Endothelial cell of umbilical vein (primary cell): ENCODE measurements around the gene DIAPH3. TPM values are rescaled to one million over a fixed set of nuclear protein-coding genes. Genes with fewer than 3 reads are reported as not detected.

Experiments
- BruUV-seq: library from RNA; stranded (reverse); fragments of 400-500 nt; replicated peaks from 2 replicates; lab custom pipeline; 2021; lab: Mats Ljungman, UMichigan
- CTCF ChIA-PET: fragments of 300-600, 350-600 bp; sonication (Branson Sonifier 250); formaldehyde crosslinking; loops from one replicate; lab custom pipeline; 2021; ENCODE audit warnings: antibody characterized with exemption, inconsistent platforms; lab: Charles Lee
- POLR2A ChIA-PET: fragments of 300-600, 350-600 bp; sonication (Branson Sonifier 250); formaldehyde crosslinking; loops from one replicate; lab custom pipeline; 2021; ENCODE audit warnings: antibody characterized with exemption, inconsistent platforms; lab: Charles Lee
- DNase-seq: peaks from one replicate; pipeline ENCODE4 v3.0.0-alpha.2; 2011; ENCODE audit warnings: low read depth, low spot score
- FAIRE-seq: peaks from 2 replicates; lab custom pipeline; 2011; peaks lifted over from hg19 to GRCh38; lab: Jason Lieb, UNC
- H2AFZ ChIP-seq: 2 replicates; pipeline ENCODE4 v1.6.0; 2012; ENCODE audit warnings: low read depth, low read length, control low read depth, inconsistent platforms
- H3K27ac ChIP-seq: 2 replicates; pipeline ENCODE4 v1.5.1; 2011; ENCODE audit warnings: low read depth, mild to moderate bottlenecking, control low read depth, low read length, moderate library complexity; ENCODE audit not compliant: insufficient read depth
- H3K27me3 ChIP-seq, 2 experiments: 2 replicates each; pipeline versions ENCODE4 v1.6.0 to v1.6.1; 2011; ENCODE audit warnings: low read length in 2 of 2, mixed read lengths in 1 of 2; ENCODE audit not compliant: control insufficient read depth in 2 of 2, insufficient read depth in 2 of 2
- H3K36me3 ChIP-seq, 2 experiments: 2 replicates in 1 of 2; 3 replicates in 1 of 2; pipeline ENCODE4 v1.5.1; 2011; ENCODE audit warnings: low read length in 2 of 2, mild to moderate bottlenecking in 1 of 2, moderate library complexity in 1 of 2; ENCODE audit not compliant: control insufficient read depth in 2 of 2, insufficient read depth in 2 of 2; ENCODE audit errors: extremely low read depth in 1 of 2
- H3K4me1 ChIP-seq: 3 replicates; pipeline ENCODE4 v1.5.1; 2011; ENCODE audit warnings: mild to moderate bottlenecking, low read length; ENCODE audit not compliant: control insufficient read depth, insufficient read depth; ENCODE audit errors: extremely low read depth
- H3K4me2 ChIP-seq: 2 replicates; pipeline ENCODE4 v1.6.1; 2011; ENCODE audit warnings: low read length, control low read depth, mixed read lengths; ENCODE audit not compliant: insufficient read depth
- H3K4me3 ChIP-seq, 3 experiments: fragments of 200-600 bp in 1 of 3; sonication (generic), shearing (Covaris generic) in 1 of 3; replicated peaks in 1 of 3; 2 replicates each; pipeline ENCODE4 v1.5.1; 2011 to 2016; ENCODE audit warnings: control low read depth in 3 of 3, low read length in 3 of 3, mild to moderate bottlenecking in 2 of 3, inconsistent platforms in 1 of 3, low read depth in 1 of 3, moderate library complexity in 1 of 3; ENCODE audit not compliant: insufficient read depth in 1 of 3
- H3K79me2 ChIP-seq: 2 replicates; pipeline ENCODE4 v1.6.0; 2012; ENCODE audit warnings: low read length, inconsistent platforms; ENCODE audit not compliant: control insufficient read depth, insufficient read depth
- H3K9ac ChIP-seq: replicated peaks from 2 replicates; pipeline ENCODE3; 2011; ENCODE audit warnings: low read length, control low read depth; ENCODE audit not compliant: insufficient read depth; ENCODE audit errors: extremely low read depth
- H3K9me1 ChIP-seq: replicated peaks from 3 replicates; pipeline ENCODE4 v1.6.0; 2011; ENCODE audit warnings: mild to moderate bottlenecking, low read length; ENCODE audit not compliant: control insufficient read depth, insufficient read depth; ENCODE audit errors: extremely low read depth
- H3K9me3 ChIP-seq: replicated peaks from 2 replicates; pipeline ENCODE4 v1.5.1; 2012; ENCODE audit warnings: low read length, inconsistent platforms; ENCODE audit not compliant: control insufficient read depth, insufficient read depth
- H4K20me1 ChIP-seq: replicated peaks from 2 replicates; pipeline ENCODE3; 2011; ENCODE audit warnings: mild to moderate bottlenecking, low read length; ENCODE audit not compliant: control insufficient read depth, insufficient read depth; ENCODE audit errors: extremely low read depth
- EZH2 ChIP-seq: IDR thresholded peaks from 2 replicates; pipeline ENCODE4 v1.6.1; 2012; ENCODE audit warnings: borderline replicate concordance, low read depth, mild to moderate bottlenecking, moderate library complexity, low read length, inconsistent platforms; ENCODE audit not compliant: severe bottlenecking
- FOS ChIP-seq: IDR thresholded peaks from 2 replicates; pipeline ENCODE4 v1.6.1; 2011; ENCODE audit warnings: mild to moderate bottlenecking, low read length, moderate library complexity, borderline replicate concordance; ENCODE audit not compliant: insufficient read depth
- GATA2 ChIP-seq: IDR thresholded peaks from 2 replicates; pipeline ENCODE4 v1.7.0; 2011; ENCODE audit warnings: low read depth, mild to moderate bottlenecking, moderate library complexity, mixed read lengths, low read length; ENCODE audit not compliant: insufficient read length, insufficient read depth
- JUN ChIP-seq: IDR thresholded peaks from 2 replicates; pipeline ENCODE4 v1.6.1; 2011; ENCODE audit warnings: borderline replicate concordance, low read depth; ENCODE audit not compliant: insufficient read length, insufficient read depth
- MAX ChIP-seq: IDR thresholded peaks from 2 replicates; pipeline ENCODE4 v1.6.1; 2011; ENCODE audit not compliant: insufficient read depth, insufficient read length
- MYC ChIP-seq: IDR thresholded peaks from one replicate; pipeline ENCODE4 v1.6.1; 2011; ENCODE audit warnings: mild to moderate bottlenecking, low read depth, low read length
- POLR2A ChIP-seq: IDR thresholded peaks from 2 replicates; pipeline ENCODE4 v1.6.1; 2012; ENCODE audit warnings: low read depth, mild to moderate bottlenecking, control low read depth, low read length
- POLR2AphosphoS5 ChIP-seq: IDR thresholded peaks from 2 replicates; pipeline ENCODE4 v1.6.1; 2012; ENCODE audit warnings: low read depth, mild to moderate bottlenecking, control low read depth, low read length, moderate library complexity; ENCODE audit not compliant: insufficient read depth
- dilution Hi-C: fragments of 300-500 bp; cut with MboI; formaldehyde crosslinking; loops from one replicate; pipeline ENCODE4 v1.15.0; 2019; ENCODE audit warnings: low sequenced_read_pairs; ENCODE audit not compliant: extremely low pct_ligation_motif_present
- intact Hi-C: fragments of 100-400 bp; cut with micrococcal nuclease; formaldehyde crosslinking; loops from one replicate; pipeline ENCODE4 v1.10.0; 2022
- polyA plus RNA-seq, 4 experiments: library from polyadenylated mRNA; depleted of rRNA in 3 of 4; stranded (reverse) in 3 of 4; unstranded in 1 of 4; fragments of >200 nt; gene quantifications; 2 replicates each; pipeline versions ENCODE4 v1.2.1 to v1.2.3, GENCODE V29; 2011 to 2012; ENCODE audit warnings: missing spikeins in 1 of 4
- total RNA-seq: library from RNA; stranded (reverse); gene quantifications from 2 replicates; pipeline ENCODE4 v1.2.3, GENCODE V29; 2021
- TF ChIP-seq, protein P1 (sequence below), 2 donors: IDR thresholded peaks; 1 replicate in 1 of 2; 2 replicates in 1 of 2; pipeline ENCODE4 v1.5.1; 2011; ENCODE audit warnings: low read length in 2 of 2, mild to moderate bottlenecking in 2 of 2, moderate library complexity in 2 of 2, control low read depth in 1 of 2, inconsistent platforms in 1 of 2, low read depth in 1 of 2; ENCODE audit not compliant: insufficient read depth in 1 of 2; ENCODE audit errors: extremely low read depth in 1 of 2

The DIAPH3 gene
- total and polyA plus RNA-seq, 2 donors (not counting 3 experiments of a cell fraction or from before 2014, with no cell fraction given) = 9.9 to 44.0 TPM

GRCh38 chr13:59787679-59788078 lies 376.0 kb downstream of the DIAPH3 start:
- H3K4me1 ChIP-seq = no peaks in the 10 kb centered on the region

More at GRCh38 chr13:59787679-59788078, 376.0 kb downstream of the DIAPH3 start:
- Histone ChIP-seq H4K20me1 (no peaks in the 10 kb centered on the region), H3K27ac (no peak overlapping the region), H3K36me3 (no peaks in the 10 kb centered on the region), H3K27me3 (no peaks in the 10 kb centered on the region), H3K9me3 (no peaks in the 10 kb centered on the region), H3K4me3 (no peak overlapping the region), H3K9ac (no peak overlapping the region), H3K9me1 (no peaks in the 10 kb centered on the region), H2AFZ (no peak overlapping the region), H3K4me2 (no peak overlapping the region), H3K79me2 (no peaks in the 10 kb centered on the region)
- FAIRE-seq = no peak
- no peak for TF ChIP-seq MAX
- TF ChIP-seq POLR2A = no peak
- TF ChIP-seq GATA2 = no peak
- no peak for TF ChIP-seq MYC
- no peak for TF ChIP-seq POLR2AphosphoS5
- TF ChIP-seq EZH2 = no peak
- TF ChIP-seq, protein P1, sequence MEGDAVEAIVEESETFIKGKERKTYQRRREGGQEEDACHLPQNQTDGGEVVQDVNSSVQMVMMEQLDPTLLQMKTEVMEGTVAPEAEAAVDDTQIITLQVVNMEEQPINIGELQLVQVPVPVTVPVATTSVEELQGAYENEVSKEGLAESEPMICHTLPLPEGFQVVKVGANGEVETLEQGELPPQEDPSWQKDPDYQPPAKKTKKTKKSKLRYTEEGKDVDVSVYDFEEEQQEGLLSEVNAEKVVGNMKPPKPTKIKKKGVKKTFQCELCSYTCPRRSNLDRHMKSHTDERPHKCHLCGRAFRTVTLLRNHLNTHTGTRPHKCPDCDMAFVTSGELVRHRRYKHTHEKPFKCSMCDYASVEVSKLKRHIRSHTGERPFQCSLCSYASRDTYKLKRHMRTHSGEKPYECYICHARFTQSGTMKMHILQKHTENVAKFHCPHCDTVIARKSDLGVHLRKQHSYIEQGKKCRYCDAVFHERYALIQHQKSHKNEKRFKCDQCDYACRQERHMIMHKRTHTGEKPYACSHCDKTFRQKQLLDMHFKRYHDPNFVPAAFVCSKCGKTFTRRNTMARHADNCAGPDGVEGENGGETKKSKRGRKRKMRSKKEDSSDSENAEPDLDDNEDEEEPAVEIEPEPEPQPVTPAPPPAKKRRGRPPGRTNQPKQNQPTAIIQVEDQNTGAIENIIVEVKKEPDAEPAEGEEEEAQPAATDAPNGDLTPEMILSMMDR (IDR thresholded peaks at IDR 0.05; ENCODE audit: extremely low read depth in 1 of 2, insufficient read depth in 1 of 2, low read depth in 1 of 2, low read length in 2 of 2) = no peak
- no peak for TF ChIP-seq JUN
- TF ChIP-seq FOS = no peak
- dilution Hi-C loops (no loop called here), intact Hi-C loops (no loop called here)
- CTCF ChIA-PET = no interaction called here
- no peak for DNase-seq
- BruUV-seq = no TSS peak
- POLR2A ChIA-PET = no interaction called here
